Tibial artery (tissue), 4 donors: Measurements from ENCODE around the gene CKMT2.
"Not testable (repeated sequence)": the region's sequence is repeated elsewhere in the genome, so short reads cannot be mapped to it uniquely, and the experiment has no call there.

ENCODE experiments used
- DNase-seq, 2 donors: peaks; one replicate each; pipeline ENCODE4 v3.0.0-alpha.2; 2019
- H3K27ac ChIP-seq, 2 donors: fragments of 200-600 bp; sonication (generic) in 1 of 2; 1 replicate in 1 of 2; 2 replicates in 1 of 2; pipeline ENCODE4 v1.5.1; 2018 to 2019; ENCODE audit warnings: mild to moderate bottlenecking in 1 of 2
- H3K27me3 ChIP-seq, 2 donors: fragments of 200-600 bp; sonication (generic) in 1 of 2; one replicate each; pipeline versions ENCODE4 v1.5.1 to v1.6.0; 2016 to 2019
- H3K36me3 ChIP-seq, 3 donors: fragments of 200-600 bp; sonication (generic) in 2 of 3; one replicate each; pipeline ENCODE4 v1.5.1; 2016 to 2019; ENCODE audit warnings: mild to moderate bottlenecking in 2 of 3
- H3K4me1 ChIP-seq, 4 donors: fragments of 200-600 bp; sonication (generic) in 2 of 4; 1 replicate in 3 of 4; 2 replicates in 1 of 4; pipeline ENCODE4 v1.5.1; 2016 to 2019
- H3K4me3 ChIP-seq, 2 donors: fragments of 200-600 bp; sonication (generic) in 1 of 2; 1 replicate in 1 of 2; 2 replicates in 1 of 2; pipeline ENCODE4 v1.5.1; 2018 to 2019; ENCODE audit warnings: mild to moderate bottlenecking in 2 of 2
- H3K9me3 ChIP-seq, 3 donors: fragments of 200-600 bp; sonication (generic) in 1 of 3; one replicate each; pipeline ENCODE4 v1.5.1; 2016 to 2019
- CTCF ChIP-seq, 2 experiments: fragments of 200-600 bp in 1 of 2; fragments of 450-650 bp in 1 of 2; IDR thresholded peaks; one replicate each; pipeline ENCODE4 v1.5.1; 2017 to 2019; ENCODE audit warnings: antibody characterized with exemption in 2 of 2, mild to moderate bottlenecking in 1 of 2, moderate library complexity in 1 of 2
- intact Hi-C: fragments of 100-400 bp; cut with DNase I; formaldehyde crosslinking; loops from one replicate; pipeline ENCODE4 v1.15.0; 2023; ENCODE audit warnings: low total_unique reads

The CKMT2 gene

GRCh38 chr5:81283976-81284375 lies 50.9 kb downstream of the CKMT2 start:
- DNase-seq: no peak
- Histone ChIP-seq H3K9me3 (no peaks in the 10 kb centered on the region), H3K36me3 (no peaks in the 10 kb centered on the region), H3K27me3 (no peaks in the 10 kb centered on the region), H3K4me1 (no peaks in the 10 kb centered on the region), H3K4me3 (no peak overlapping the region), H3K27ac (no peak overlapping the region)
- TF ChIP-seq CTCF (IDR thresholded peaks at IDR 0.05): no peak
- intact Hi-C loops: no loop called here

- Histone ChIP-seq H3K4me1 (peaks cover 0 to 6% (median 0%) of the 10 kb centered on the region in 4 donors), H3K27ac (no peak overlapping the region), H3K9me3 (no peaks in the 10 kb centered on the region), H3K4me3 (no peak overlapping the region), H3K36me3 (no peaks in the 10 kb centered on the region), H3K27me3 (no peaks in the 10 kb centered on the region)
- no peak for DNase-seq
- intact Hi-C loops: no loop called here
- no peak for TF ChIP-seq CTCF (IDR thresholded peaks at IDR 0.05)
Observed at GRCh38 chr5:81286059-81286617, 53.0 kb downstream of the CKMT2 start.

GRCh38 chr5:81288021-81288433 lies 54.9 kb downstream of the CKMT2 start:
- DNase-seq: no peak
- intact Hi-C loops: no loop called here
- no peak overlapping the region for H3K4me3 ChIP-seq
- no peaks in the 10 kb centered on the region for H3K27me3 ChIP-seq
- H3K36me3 ChIP-seq: peaks cover 0 to 7% (median 6%) of the 10 kb centered on the region in 3 donors
- H3K9me3 ChIP-seq: peaks cover 0 to 10% (median 0%) of the 10 kb centered on the region in 3 donors
- no peak overlapping the region for H3K27ac ChIP-seq
- TF ChIP-seq CTCF (IDR thresholded peaks at IDR 0.05): no peak
- H3K4me1 ChIP-seq: peaks cover 0 to 6% (median 0%) of the 10 kb centered on the region in 4 donors

GRCh38 chr5:81290146-81290545 lies 57.0 kb downstream of the CKMT2 start:
- H3K36me3 ChIP-seq: peaks cover 0 to 7% (median 6%) of the 10 kb centered on the region in 3 donors
- intact Hi-C loops: no loop called here
- DNase-seq: no peak

GRCh38 chr5:81292130-81292529 lies 59.0 kb downstream of the CKMT2 start:
- intact Hi-C loops: no loop called here
- H3K27me3 ChIP-seq: no peaks in the 10 kb centered on the region
- no peak overlapping the region for H3K27ac ChIP-seq
- peaks cover 0 to 6% (median 0%) of the 10 kb centered on the region in 4 donors for H3K4me1 ChIP-seq
- H3K36me3 ChIP-seq: peaks cover 0 to 7% (median 6%) of the 10 kb centered on the region in 3 donors
- H3K9me3 ChIP-seq: peaks cover 0 to 10% (median 0%) of the 10 kb centered on the region in 3 donors
- TF ChIP-seq CTCF (IDR thresholded peaks at IDR 0.05): no peak
- no peak for DNase-seq
- H3K4me3 ChIP-seq: no peak overlapping the region

More at GRCh38 chr5:81290146-81290545, 57.0 kb downstream of the CKMT2 start:
- Histone ChIP-seq H3K4me3 (no peak overlapping the region), H3K27ac (no peak overlapping the region), H3K9me3 (peaks cover 0 to 10% (median 0%) of the 10 kb centered on the region in 3 donors), H3K4me1 (peaks cover 0 to 6% (median 0%) of the 10 kb centered on the region in 4 donors), H3K27me3 (no peaks in the 10 kb centered on the region)
- TF ChIP-seq CTCF (IDR thresholded peaks at IDR 0.05): no peak

GRCh38 chr5:81294021-81294420 lies 60.9 kb downstream of the CKMT2 start:
- intact Hi-C loops, H3K36me3 ChIP-seq, H3K9me3 ChIP-seq, H3K27ac ChIP-seq, H3K27me3 ChIP-seq, DNase-seq, H3K4me3 ChIP-seq: not testable (repeated sequence)
- peaks cover 0 to 15% (median under 1%) of the 10 kb centered on the region in 4 donors for H3K4me1 ChIP-seq
